ENCODE results near the gene GGT1. TPM values are rescaled to one million over a fixed set of nuclear protein-coding genes. Genes with fewer than 3 reads are reported as not detected.

The GGT1 gene
- total RNA-seq, 1 experiment from 2014 or later = 2.2 TPM

GRCh38 chr22:24582056-24582814 lies 20.8 kb upstream of the GGT1 start:
- H3K4me3 ChIP-seq (ENCODE audit: low read length) = no peak overlapping the region
- no peak overlapping the region for H3K9ac ChIP-seq (ENCODE audit: low read length)
- ChIA-PET CTCF (no interaction called here), POLR2A (ENCODE audit: unreplicated experiment) (no interaction called here)
- TF ChIP-seq, protein P1, sequence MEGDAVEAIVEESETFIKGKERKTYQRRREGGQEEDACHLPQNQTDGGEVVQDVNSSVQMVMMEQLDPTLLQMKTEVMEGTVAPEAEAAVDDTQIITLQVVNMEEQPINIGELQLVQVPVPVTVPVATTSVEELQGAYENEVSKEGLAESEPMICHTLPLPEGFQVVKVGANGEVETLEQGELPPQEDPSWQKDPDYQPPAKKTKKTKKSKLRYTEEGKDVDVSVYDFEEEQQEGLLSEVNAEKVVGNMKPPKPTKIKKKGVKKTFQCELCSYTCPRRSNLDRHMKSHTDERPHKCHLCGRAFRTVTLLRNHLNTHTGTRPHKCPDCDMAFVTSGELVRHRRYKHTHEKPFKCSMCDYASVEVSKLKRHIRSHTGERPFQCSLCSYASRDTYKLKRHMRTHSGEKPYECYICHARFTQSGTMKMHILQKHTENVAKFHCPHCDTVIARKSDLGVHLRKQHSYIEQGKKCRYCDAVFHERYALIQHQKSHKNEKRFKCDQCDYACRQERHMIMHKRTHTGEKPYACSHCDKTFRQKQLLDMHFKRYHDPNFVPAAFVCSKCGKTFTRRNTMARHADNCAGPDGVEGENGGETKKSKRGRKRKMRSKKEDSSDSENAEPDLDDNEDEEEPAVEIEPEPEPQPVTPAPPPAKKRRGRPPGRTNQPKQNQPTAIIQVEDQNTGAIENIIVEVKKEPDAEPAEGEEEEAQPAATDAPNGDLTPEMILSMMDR (conservative IDR thresholded peaks at IDR 0.05; ENCODE audit: low read depth, low read length) = no peak
- no peak for TF ChIP-seq EZH2phosphoT487 (IDR thresholded peaks at IDR 0.05; ENCODE audit: borderline replicate concordance, low read length)
- no peak for TF ChIP-seq EZH2 (IDR thresholded peaks at IDR 0.05; ENCODE audit: low read length, unreplicated experiment)
- H3F3A ChIP-seq (ENCODE audit: low read length, unreplicated experiment) = no peaks in the 10 kb centered on the region
- H3K4me1 ChIP-seq (ENCODE audit: insufficient read depth, low read length) = peaks cover 11% of the 10 kb centered on the region
- H3K27ac ChIP-seq (ENCODE audit: low read length) = no peak overlapping the region
- no TSS peak for BruUV-seq (replicated peaks)
- no peak overlapping the region for H3K4me2 ChIP-seq (ENCODE audit: low read length)
- H3K9me3 ChIP-seq (ENCODE audit: low read length) = no peaks in the 10 kb centered on the region
- no peak for DNase-seq
- H3K79me2 ChIP-seq (ENCODE audit: low read length) = no peaks in the 10 kb centered on the region
- no peaks in the 10 kb centered on the region for H3K36me3 ChIP-seq (ENCODE audit: low read depth, low read length)
- H3K9me2 ChIP-seq (replicated peaks; ENCODE audit: low read length) = no peaks in the 10 kb centered on the region
- no peak for ATAC-seq
- H2AFZ ChIP-seq (ENCODE audit: low read length) = no peak overlapping the region
- H4K20me1 ChIP-seq (ENCODE audit: low read length) = 0 out of 2 replicates have a peak, but pooled peaks cover 4% of the 10 kb centered on the region
- intact Hi-C loops (cut with micrococcal nuclease) = no loop called here
- no peaks in the 10 kb centered on the region for H3K27me3 ChIP-seq (ENCODE audit: low read length)

DNA sequence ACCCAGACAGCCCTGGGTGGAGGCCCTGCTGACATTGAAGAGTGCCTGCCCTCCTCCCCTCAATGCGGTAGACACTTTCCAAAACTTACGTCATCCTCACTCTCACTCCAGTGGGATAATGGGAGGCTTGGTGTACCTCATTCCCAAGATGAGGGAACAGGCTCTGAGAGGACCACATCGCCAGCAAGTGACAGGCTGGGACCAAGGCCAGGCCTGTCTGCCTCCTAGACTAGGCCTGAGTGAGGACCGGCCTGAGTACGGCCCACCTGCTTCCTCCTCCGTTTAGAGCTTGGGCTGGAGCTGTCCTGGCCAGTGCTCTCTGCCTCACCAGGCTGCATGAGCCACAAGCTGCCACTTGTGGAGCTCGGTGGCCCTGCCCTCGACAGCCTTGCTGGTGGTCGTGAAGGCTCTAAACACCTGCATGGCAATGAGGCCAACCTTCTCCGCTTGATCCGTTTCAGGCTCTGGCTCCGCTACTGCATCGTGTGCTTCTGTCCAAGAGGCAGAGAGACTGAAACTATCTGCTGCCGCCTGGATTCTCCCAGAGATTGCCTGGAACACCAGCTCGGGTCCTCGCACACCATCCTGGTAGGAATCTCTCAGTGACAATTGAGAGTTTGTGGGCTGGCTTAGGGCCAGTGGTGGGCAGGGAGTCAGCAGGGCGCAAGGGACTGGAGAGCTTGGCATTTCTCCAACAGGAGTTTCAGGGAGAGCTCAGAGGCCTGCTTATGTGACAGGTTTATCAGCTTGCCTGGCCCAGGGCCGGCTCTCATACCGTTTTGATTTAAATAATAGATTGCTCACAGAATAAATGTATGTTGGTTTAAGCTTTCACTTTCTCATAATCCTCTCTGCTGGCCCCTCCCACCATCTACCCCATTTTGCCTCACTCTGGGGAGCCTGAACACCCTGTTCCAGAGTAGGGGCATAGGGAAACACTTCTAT lies 19.5 kb upstream of the GGT1 start:
- H3K4me2 ChIP-seq (ENCODE audit: low read length) = no peak overlapping the region

More for the DNA sequence above, 19.5 kb upstream of the GGT1 start:
- no TSS peak for BruUV-seq (replicated peaks)
- DNase-seq (no peak), ATAC-seq (no peak)
- H3K4me1 ChIP-seq (ENCODE audit: insufficient read depth, low read length) = peaks cover 8% of the 10 kb centered on the region
- H3K79me2 ChIP-seq (ENCODE audit: low read length) = no peaks in the 10 kb centered on the region
- H3K9me3 ChIP-seq (ENCODE audit: low read length) = no peaks in the 10 kb centered on the region
- no peak overlapping the region for H2AFZ ChIP-seq (ENCODE audit: low read length)
- H3K36me3 ChIP-seq (ENCODE audit: low read depth, low read length) = no peaks in the 10 kb centered on the region
- no peak overlapping the region for H3K9ac ChIP-seq (ENCODE audit: low read length)
- ChIA-PET POLR2A (ENCODE audit: unreplicated experiment) (interaction anchor here (0.6 kb wide), 1 partner anchor 29 kb away, joined by 4 read pairs; the partner anchor contains the start of gene GUCD1), CTCF (interaction anchor here (0.6 kb wide), 1 partner anchor 427 kb away, joined by 3 read pairs; no protein-coding TSS in a partner anchor)
- 0 out of 2 replicates have a peak, but pooled peaks cover 4% of the 10 kb centered on the region for H4K20me1 ChIP-seq (ENCODE audit: low read length)
- no peak overlapping the region for H3K4me3 ChIP-seq (ENCODE audit: low read length)
- H3K27ac ChIP-seq (ENCODE audit: low read length) = no peak overlapping the region
- no peaks in the 10 kb centered on the region for H3F3A ChIP-seq (ENCODE audit: low read length, unreplicated experiment)
- no peaks in the 10 kb centered on the region for H3K27me3 ChIP-seq (ENCODE audit: low read length)
- TF ChIP-seq EZH2 (IDR thresholded peaks at IDR 0.05; ENCODE audit: low read length, unreplicated experiment) = no peak
- TF ChIP-seq EZH2phosphoT487 (IDR thresholded peaks at IDR 0.05; ENCODE audit: borderline replicate concordance, low read length) = no peak
- TF ChIP-seq, protein P1 (conservative IDR thresholded peaks at IDR 0.05; ENCODE audit: low read depth, low read length) = no peak
- H3K9me2 ChIP-seq (replicated peaks; ENCODE audit: low read length) = no peaks in the 10 kb centered on the region
- intact Hi-C loops (cut with micrococcal nuclease) = no loop called here
